Measurements from ENCODE around the gene LPCAT1.
"Not testable (repeated sequence)": the region's sequence is repeated elsewhere in the genome, so short reads cannot be mapped to it uniquely, and the experiment has no call there.

Gene LPCAT1, protein sequence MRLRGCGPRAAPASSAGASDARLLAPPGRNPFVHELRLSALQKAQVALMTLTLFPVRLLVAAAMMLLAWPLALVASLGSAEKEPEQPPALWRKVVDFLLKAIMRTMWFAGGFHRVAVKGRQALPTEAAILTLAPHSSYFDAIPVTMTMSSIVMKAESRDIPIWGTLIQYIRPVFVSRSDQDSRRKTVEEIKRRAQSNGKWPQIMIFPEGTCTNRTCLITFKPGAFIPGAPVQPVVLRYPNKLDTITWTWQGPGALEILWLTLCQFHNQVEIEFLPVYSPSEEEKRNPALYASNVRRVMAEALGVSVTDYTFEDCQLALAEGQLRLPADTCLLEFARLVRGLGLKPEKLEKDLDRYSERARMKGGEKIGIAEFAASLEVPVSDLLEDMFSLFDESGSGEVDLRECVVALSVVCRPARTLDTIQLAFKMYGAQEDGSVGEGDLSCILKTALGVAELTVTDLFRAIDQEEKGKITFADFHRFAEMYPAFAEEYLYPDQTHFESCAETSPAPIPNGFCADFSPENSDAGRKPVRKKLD

DNA sequence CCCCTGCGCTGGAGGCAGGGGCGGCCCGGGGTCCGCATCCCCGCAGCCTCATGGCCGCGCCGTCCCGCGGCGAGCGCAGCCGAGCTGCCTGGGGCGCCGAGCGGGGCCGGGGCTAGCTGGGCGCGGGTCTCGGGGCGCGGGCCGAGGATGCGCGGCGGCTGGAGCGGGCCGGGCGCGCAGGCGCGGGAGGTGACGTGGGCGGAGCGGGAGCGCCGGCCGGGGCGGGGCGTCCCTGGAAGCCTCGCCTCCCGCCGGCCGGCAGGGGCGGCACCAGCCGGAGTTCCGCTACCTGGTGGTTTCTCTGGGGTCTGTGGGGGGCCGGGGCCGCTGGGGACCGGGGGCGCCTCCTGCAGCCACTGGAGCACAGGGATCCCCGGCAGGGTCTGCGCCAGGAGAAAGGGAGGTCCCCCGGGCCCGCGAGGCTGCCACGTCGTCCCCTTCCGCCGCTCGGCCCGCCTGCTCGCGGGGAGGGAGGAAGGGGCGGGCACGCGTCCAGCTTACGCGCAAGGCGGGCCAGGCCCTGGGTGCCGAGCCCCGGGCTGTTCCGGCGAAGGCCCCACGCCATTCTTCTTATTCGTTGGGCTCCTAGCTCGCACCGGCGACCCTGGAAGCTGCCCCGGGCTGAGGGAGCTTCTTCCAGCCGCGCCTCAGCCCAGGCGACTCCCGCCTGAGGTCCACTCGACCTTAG is at the start of gene LPCAT1:
LPCAT1 (minus strand) TSS at position 168 of the 688 bp plus-strand sequence; CDS start at position 52, 116 bp downstream.
- no peak for TF ChIP-seq ZFX (IDR thresholded peaks at IDR 0.05; ENCODE audit: borderline replicate concordance)
- TF ChIP-seq, protein P1, sequence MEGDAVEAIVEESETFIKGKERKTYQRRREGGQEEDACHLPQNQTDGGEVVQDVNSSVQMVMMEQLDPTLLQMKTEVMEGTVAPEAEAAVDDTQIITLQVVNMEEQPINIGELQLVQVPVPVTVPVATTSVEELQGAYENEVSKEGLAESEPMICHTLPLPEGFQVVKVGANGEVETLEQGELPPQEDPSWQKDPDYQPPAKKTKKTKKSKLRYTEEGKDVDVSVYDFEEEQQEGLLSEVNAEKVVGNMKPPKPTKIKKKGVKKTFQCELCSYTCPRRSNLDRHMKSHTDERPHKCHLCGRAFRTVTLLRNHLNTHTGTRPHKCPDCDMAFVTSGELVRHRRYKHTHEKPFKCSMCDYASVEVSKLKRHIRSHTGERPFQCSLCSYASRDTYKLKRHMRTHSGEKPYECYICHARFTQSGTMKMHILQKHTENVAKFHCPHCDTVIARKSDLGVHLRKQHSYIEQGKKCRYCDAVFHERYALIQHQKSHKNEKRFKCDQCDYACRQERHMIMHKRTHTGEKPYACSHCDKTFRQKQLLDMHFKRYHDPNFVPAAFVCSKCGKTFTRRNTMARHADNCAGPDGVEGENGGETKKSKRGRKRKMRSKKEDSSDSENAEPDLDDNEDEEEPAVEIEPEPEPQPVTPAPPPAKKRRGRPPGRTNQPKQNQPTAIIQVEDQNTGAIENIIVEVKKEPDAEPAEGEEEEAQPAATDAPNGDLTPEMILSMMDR (IDR thresholded peaks at IDR 0.05) = no peak
- peak within 1 kb of the TSS; percentile 26; the same call in 1 of the 2 replicates for H3K27ac ChIP-seq

DNA sequence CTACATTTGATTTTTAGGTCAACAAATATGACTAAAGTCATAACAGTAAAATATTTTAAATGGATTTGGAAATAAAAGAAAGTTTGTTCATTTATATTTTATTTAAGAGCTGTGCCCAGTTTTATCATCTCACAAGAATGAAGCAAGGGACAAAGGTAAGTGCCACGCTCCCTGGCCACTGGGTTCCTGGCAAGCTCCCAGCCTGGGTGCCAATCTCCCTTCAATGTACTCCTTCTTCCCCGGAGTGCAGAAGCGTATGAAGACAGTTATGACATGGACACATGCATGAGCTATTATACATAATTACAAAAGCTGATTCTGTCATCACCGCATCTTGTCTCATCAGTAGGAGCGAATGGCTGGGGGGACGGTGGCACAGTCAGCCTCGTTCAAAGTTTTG is 48.1 kb upstream of the LPCAT1 start:
- H3K27ac ChIP-seq = not testable (repeated sequence)

DNA sequence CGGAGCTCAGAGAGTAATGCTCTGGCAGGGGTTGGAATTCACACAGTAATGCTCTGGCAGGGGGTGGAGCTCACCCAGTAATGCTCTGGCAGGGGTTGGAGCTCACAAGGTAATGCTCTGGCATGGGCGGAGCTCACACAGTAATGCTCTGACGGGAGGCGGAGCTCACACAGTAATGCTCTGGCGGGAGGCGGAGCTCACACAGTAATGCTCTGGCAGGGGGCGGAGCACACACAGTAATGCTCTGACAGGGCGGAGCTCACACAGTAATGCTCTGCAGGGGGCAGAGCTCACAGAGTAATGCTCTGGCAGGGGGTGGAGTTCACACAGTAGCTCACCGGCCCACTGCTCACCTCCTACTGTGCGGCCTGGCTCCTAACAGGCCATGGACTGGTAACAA is 47.2 kb upstream of the LPCAT1 start:
- H3K27ac ChIP-seq = no peak overlapping the region
- TF ChIP-seq, protein P1 (IDR thresholded peaks at IDR 0.05) = no peak
- TF ChIP-seq ZFX (IDR thresholded peaks at IDR 0.05; ENCODE audit: borderline replicate concordance) = no peak

DNA sequence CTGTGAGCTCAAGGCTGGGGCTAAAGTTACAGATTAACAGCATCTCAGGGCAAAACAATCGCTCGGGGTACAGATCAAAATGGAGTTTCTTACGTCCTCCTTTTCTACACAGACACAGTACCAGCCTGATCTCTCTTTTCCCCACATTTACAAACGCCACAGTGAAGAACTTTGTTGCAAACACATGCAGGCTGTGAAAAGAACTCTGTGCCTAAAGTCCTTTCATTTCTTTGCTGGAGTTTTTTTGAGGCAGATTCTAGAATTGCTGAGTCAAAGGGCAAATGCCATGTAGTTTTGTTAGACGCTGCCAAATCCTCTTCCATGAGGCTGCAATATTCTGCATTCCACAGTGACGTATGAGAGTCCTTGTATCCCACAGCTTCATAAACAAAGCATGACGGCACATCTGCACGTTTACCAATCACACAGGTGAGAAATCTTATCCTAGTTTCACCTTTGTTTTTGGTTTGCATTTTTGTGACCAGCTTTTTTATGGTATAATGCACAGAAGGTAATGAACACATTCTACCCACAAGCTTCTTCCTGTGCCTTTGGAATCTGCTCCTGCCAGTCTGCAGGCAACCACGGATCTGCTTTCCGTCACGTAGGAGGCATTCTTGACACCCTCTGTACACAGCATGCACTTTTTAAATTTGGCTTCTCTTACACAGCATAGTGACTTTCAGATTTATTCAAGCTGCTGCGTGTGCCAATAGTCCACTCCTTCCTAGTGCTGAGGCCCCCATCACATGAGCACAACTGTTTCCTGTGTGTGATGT is 44.6 kb upstream of the LPCAT1 start:
- no peak for TF ChIP-seq ZFX (IDR thresholded peaks at IDR 0.05; ENCODE audit: borderline replicate concordance)
- TF ChIP-seq, protein P1 (IDR thresholded peaks at IDR 0.05) = no peak
- no peak overlapping the region for H3K27ac ChIP-seq

DNA sequence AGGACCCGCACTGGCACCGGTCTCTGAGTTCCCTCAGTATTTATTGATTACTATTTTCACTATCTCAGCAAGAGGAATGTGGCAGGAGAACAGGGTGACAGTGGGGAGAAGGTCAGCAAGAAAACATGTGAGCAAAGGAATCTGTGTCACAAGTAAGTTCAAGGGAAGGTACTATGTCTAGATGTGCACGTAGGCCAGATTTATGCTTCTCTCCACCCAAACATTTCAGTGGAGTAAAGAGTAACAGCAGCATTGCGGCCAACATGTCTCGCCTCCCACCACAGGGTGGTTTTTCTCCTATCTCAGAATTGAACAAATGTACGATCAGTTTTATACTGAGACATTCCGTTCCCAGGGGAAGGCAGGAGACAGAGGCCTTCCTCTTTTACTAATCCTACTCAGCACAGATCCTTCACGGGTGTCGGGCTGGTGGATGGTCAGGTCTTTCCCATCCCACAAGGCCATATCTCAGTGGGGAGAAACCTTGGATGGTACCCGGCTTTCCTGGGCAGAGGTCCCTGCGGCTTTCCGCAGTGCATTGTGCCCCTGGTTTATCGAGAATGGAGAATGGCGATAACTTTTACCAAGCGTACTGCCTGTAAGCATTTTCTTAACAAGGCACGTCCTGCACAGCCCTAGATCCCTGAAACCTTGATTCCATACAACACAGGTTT is 43.9 kb upstream of the LPCAT1 start:
- H3K27ac ChIP-seq = not testable (repeated sequence)

DNA sequence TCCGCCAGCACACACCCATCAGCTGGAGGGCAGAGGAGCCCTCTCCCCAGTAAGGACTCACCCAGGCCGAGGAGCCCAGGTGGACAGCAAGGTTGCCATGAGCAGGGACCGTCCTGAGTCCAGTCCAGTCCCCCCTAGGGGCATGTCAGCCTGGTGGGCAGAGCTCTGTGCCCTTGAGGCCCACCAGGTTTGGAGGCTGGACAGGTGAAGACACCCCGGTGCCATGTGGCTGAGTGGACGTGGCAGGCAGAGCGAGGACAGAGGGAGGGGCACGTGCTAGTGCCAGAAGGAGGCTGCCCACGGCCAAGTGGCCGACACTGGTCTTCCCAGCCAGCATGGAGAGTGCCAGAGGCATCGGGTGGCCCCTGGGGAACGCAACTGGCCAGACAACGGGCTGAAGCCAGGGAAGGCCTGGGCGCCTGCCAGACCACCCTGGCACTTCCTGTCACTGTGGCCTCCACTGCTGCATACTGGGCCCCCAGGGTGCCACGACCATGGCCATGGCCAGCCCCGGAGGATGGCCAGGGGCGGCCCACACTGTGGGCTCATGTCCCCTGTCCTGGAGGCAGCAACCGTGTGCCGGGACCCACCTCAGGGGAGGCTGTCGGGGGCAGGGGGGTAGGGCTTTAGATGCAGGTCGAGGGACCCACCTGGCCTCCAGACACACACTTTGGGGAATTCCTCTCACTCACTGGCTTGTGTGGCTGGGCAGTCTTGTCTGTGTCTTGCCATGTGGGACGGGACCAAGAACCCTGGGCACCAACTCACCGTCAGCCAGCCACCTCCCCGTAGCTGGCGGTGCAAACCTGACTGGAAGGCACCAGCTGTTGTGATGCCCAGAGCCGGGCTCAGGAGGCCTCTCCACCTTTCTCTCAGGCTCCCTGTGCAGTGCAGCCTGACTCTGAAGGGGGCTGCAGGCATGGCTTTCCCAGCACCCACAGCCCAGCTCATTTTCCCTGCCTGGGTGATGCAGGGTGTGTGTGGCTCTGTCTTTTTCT is 42.3 kb upstream of the LPCAT1 start:
- no peak overlapping the region for H3K27ac ChIP-seq
- no peak for TF ChIP-seq ZFX (IDR thresholded peaks at IDR 0.05; ENCODE audit: borderline replicate concordance)

DNA sequence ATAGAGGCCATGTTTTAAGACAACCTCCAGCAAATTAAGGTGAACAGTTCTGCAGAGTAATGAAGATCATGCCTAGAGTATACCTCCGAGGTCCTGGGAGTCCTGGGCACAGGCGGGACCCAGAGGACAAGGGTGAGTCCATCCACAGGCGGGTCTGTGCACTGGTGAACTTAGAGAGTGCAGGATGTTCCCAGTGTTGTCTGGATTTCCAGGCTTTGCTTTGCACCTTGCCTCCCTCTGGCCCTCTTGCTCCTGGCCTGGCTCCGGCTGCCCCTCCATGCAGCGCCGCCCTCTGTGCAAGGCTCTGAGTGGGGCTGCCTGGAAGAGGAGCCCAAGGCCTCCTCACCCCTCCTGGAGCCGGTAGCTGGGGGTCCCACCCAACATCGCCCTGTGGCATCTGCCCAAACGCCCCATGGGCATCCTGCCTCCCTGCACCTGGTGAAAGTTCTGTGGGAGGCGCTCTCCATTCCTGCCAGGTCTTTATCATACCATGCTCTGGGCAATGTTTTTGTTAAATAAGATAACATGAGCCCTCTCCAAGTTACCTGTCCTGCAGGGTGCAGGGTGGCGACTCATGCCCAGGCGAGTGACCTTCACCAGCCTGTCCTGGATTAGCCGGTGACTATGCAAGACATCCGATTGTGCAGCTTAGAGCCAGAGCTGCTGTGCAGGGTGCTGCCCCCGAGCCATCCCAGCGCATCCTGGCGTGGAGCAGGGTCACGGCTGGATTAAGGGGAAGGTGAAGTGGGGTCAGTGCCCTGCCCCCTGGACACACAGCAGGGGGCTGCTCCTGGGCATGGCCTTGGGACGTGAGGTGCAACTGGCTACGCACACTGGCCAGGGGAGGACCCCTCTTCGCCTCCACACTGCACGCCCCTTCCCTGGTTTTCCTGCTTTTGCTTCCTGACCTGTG is 41.3 kb upstream of the LPCAT1 start:
- no peak for TF ChIP-seq ZFX (IDR thresholded peaks at IDR 0.05; ENCODE audit: borderline replicate concordance)
- TF ChIP-seq, protein P1 (IDR thresholded peaks at IDR 0.05) = no peak
- no peak overlapping the region for H3K27ac ChIP-seq

Data from 22Rv1 (cell line).